NAMALWA (cell line): ENCODE data around the gene CLCN2.

Experiments used
- DNase-seq: peaks from one replicate; pipeline ENCODE4 v3.0.0-alpha.2; 2015; ENCODE audit warnings: low spot score

Gene CLCN2

DNA sequence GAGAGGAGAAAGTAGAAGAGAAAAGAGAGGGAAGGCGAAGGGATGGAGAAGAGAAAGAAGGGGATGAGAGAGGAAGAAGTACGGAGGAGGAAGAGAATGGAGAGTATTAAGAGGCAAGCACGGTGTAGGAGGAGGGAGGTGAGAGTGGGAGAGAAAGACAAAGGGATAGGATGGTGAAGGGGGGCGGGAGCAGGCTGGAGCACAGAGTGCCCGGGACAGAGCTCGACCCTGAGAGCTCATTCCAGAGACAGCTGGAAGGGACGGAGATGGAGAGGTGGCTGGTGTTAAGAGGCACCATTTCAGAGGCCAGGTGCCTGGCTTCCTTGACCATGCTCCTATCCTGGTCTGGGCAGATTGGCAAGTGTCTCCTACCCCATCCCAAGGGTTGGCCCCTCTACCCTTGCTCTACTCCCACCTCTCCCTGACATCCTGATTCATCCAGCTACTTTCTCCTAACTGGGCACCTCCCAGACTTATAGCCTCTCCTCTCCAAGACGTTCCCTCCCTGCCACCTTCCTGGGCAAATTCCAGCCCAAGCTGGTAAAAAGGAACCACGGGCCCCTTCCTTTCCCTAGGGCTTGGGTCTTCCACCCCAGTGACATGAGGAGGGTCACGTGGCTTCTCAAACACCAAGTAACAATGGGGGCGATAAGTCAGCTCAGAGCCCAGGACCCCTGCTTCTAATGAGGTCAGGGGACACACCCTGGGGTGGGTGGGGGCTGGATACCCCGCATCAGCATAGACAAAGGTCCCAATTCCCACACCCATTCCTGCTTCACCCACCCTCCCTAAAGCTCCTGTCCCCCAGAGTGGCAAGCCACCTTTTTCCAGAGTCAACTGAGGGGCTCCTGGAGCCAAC is 1.1 kb downstream of the CLCN2 start:
- DNase-seq: no peak

DNA sequence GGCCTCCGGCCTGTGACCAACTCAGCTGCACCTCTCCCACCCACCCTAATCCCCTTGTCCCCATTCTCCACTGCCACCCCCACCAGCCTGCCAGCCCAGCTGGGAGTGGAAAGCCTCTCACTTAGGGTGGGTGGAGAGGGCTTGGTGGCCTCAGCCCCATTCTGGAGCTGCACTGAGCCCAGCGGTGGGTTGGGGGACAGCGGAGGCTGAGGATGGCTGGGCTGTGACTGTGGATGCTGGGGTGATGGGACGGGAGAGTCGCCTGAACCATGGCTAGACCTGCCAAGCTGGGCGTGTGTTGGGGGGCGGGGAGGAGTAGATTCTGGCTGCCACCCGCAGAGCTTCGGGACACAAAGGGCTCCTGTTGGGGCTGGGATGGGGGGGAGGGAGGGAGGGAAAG is 1.8 kb downstream of the CLCN2 start:
- DNase-seq: no peak

DNA sequence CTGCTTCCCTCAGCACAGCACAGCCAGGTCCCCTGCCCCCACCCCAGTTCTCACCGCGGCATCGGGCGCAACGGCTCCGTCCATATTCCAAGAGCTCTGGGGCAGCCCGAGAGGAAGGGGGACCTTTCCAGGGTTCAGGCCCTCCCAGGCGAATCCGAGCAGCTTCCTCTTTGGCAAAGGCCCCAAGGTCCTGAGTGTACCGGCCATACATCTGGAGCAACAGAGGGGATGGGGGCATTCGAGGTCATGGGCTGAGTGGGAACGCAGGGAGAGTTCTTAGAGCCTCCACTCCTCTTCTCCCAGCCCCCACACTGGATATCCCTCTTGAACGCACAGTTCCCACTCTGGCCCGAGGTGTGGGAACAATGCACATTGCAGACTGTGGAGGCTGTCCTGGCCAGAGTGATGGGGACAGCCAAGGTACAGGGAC is 2.5 kb downstream of the CLCN2 start:
- DNase-seq: no peak

DNA sequence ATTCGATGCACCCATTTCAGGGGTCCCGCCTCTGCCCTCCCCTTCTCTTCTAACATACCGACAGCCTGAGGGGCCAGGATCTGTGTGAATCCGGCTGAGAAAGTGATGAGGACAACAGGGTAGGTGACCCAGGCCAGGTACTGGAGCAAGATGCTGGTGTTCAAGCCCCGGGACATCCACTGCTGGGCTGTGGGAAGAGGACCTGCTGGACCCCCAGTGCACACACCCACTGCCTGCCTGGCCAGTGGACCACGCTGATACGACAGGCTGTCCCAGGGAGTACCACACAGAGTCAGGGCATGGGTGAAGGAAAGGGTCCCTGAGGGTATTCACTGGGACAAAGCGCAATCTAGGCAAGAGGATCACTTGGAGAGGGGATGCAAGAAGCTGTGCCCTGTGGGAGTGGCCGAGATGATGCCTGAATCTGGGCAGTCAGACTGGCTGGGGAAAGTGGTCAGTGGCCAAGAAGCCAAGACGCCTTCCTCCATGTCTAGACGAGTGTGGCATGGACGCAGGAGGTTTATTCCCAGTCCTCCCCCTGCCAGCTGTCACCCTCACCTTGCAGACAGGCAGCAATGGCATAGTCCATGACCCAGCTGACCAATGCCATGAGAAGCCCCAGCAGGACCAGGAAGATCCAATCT is 3.2 kb downstream of the CLCN2 start:
- no peak for DNase-seq

DNA sequence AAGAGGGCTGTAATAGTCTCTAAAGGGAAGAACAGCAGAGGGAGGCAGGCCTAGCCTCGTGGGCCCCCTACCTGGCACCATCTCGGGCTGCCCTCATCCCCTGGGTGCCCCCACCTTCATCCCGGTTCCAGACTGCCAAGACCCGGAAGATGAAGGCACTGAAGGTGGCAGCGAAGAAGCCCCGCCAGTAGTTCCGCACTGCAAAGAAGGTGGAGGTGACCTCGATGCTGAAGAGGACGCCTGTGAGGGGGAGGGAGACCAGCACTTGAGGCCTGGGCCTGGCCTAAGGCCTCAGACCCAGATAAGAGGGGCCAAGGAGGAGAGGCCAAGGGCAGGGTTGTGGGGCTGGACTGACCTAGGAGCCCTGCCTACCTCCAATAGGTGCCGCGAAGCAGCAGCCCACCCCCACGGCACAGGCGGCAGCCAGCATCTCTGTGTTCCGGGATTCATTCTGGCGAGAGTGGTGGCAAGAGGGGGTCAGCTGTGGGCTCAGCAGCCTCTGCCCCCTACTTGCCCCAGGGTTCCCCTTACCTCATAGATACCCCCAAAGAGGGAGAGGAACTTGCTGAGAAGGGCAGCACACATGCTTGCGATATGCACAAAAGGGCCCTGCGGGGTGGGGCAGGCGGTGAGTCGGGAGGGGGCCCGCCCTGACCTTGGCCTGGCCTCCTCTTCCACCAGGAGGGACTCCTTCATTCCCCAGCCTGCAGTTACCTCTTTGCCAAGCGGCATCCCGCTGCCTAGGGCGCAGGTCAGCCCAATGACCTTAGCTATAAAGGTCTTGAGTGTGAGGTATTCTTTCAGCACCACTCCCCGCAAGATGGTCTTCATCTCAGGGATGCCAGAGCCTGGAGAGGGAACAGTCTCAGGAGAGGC is 3.9 kb downstream of the CLCN2 start:
- DNase-seq: no peak

DNA sequence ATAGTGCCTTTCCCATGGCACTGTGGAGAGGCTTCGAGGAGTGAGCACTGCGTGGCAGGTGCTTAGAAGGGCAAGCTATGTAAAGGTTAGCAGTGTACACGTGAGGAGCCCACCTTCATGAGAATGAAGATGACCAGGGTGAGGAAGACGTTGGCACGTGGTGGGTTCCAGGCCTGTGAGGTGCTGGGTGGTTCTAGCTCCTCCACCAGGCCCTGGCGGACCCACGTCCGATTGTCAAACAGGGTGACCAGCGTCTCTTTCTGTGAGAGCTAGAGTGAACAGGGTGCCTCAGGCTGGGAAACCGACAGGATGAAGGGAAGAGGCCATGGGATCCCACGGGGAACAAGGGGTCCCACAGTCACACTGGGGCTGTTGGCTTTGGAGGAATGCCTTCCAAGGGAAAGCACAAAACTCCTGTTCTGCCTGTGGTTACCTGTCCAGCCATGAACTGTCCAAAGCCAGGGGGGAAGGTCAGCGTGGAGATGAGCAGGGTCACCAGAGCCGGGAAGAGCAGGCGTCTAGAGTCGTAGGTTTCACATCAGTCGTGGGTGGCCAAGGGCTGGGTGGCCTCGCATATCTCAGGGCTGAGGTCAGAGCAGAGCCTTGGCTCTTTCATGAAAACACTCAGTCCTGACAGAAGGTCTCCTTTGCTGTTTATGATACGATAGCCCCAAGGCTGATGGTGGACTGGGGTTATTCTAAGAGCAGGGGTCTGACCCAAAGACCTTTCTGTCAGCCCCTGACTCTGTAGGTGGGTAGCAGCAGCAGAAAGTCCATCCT is 6.0 kb downstream of the CLCN2 start:
- no peak for DNase-seq

DNA sequence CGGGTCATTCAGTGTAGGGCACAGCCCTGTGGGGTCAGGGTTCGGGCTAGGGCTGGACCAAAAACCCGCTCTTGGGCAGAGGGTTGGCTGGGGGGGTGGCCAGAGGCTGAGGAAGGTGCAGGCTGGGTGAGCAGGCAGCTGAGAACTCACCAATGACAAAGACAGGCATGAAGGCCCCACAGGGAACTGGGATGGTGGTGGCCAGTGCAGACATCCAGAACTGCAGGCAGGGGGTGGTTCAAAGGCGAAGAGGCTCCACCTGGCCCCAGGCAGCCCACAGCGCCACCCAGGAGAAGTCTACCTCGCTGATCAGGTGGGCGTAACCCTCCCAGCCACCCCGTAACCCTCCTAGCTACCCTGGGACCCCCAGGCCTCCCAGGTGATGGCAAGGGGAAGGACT is 6.7 kb downstream of the CLCN2 start:
- no peak for DNase-seq

DNA sequence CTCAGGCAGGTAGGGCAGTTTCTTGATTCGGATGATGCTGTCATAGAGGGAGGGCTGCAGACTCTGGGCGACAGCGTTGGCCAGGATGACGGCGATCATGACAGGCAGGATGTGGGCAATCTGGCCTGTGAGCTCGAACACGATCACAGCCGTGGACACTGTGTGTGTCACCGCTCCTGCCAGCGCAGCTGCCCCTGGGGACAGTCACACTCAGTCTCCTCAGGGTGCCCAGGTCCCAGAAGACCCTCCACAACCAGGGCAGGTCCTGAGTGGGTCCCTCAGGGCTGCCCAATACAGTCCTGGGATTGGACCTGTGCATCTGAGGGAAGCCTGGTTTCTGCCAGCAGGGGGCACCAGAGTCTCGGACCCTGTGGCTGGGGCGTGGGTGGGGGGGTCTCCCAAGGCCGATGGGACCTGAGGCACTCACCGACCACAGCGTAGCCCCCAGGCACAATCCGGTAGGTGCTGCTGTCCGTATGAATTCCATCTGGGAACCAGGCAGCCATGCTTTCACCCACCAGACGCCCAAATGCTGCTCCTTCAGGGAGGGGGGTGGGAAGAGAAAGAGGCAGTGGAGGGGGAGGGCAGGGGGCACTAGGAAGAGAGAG is 7.2 kb downstream of the CLCN2 start:
- peak; percentile 67 for DNase-seq

DNA sequence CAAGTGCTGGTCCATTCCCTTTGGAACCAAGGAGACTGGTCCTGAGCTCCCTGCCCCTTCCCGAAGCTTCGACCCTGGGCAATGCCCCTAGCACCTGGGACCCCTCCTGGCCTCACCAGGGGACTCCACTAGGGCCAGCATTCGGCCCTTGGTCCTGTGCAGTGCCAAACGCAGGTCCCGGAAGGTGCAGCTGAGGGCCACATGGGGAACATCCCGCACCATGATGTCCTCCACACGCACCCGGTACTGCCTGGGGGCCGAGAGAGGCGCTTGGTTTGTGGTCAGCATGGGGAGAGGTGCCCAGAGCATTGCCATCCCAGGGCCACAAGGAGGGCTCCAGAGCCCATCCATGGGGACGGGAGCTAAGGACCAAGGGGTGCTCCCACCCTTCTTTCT is 7.9 kb downstream of the CLCN2 start:
- DNase-seq: no peak

DNA sequence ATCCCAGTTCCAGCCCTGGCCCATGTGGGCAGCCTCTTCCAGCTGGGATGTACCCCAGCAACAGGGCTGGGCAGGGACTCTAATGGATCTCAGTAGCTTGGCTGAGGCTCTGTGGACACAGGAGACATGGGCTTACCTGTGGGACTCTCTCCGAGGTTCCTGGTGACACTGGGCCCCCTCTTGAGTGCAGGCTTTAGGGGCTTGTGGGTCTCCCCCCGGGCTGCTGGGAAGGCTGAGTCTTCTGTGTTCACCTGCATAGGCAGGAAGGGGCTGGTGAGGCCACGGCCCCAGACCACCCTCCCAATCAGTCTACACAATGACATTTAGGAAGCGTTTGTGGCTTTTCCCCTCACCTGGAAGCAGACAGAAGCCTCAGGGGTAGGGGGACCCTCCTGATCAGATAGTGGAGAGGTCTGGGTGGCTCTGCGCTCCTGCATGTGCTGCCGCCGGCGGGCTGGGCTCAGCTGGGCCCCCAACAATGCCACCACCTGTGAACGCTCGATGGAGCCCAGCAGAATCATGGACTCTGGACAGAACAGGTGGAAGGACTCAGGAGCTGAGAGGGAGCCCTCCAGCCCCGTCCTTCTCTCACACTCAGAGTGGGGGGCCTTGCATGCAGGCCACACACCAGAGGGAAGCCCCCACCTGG is 8.4 kb downstream of the CLCN2 start:
- DNase-seq: no peak

DNA sequence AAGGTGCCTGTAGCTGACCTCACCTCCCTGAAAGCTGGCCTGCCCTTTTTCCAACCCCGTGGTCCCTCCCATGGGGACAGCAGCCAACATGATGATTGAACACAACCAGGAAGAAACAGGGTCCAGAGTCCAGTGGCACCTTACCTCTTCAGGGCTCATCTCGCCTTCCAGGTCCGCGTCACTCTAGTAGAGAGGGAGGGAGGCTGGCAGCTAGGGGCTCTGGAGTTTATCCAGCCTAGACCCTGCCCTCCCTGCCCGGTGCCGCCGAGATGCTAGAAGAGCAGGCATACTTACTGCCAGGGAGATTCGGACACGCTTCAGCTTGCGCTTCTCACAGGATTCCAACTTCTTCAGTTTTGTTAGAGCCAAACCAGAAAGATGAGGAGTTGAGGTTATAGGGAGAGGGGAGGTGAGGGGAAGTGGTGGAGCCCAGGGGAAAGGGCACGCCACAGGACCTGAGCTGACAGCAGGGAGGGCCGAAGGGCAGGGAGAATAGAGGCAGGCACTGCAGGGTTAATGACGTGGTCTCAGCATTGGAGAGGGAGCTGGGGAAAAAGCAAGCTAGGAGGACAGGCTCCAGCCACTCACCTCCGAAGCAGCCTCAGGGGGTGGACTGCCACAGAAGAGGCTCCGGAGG is 9.1 kb downstream of the CLCN2 start:
- no peak for DNase-seq

DNA sequence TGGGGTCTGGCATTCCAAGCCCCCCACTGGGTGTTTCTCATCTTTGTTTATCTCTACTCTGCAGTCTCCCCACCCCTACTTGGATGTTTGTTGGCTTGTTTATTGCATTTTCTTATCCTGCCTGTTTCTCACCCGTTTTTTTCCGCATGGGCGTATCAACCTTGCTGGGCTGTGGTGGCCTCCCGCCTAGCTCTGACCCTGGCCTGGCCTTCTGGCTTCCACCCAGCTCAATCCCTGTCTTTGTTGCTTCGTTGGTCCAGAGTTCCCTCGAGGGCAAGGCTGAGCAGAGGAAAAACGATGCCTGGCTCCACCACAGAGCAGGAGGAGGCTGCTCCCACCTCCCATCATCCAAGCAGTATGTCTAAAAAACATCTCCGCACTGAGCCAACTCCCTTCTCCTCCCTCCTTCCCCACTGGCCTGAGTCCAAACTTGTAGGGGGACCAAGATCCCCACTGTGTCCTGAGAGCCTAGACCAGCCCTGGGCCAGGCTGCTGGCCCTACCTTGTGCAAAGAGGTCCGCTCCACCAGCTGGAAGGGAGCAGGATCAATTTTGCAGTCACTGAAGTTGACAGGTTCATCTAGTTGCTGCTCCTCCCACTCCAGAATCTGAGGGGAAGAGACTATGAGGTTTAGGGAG is 9.8 kb downstream of the CLCN2 start:
- no peak for DNase-seq

DNA sequence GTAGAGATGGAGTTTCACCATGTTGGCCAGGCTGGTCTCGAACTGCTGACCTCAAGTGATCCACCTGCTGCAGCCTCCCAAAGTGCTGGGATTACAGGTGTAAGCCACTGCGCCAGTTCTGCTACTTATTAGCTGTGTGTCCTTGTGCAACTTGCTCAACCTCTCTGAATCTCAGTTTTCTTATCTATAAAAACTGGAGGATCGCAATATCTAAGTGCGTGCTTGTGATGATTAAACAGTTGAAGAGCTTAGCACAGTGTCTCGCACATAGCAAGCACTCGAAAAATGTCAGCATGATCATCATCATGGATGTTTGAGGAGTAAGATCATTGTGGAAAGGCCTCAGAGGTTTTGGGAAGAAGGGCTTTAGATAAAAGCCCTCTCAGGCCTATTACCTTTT is 10.8 kb downstream of the CLCN2 start:
- no peak for DNase-seq

DNA sequence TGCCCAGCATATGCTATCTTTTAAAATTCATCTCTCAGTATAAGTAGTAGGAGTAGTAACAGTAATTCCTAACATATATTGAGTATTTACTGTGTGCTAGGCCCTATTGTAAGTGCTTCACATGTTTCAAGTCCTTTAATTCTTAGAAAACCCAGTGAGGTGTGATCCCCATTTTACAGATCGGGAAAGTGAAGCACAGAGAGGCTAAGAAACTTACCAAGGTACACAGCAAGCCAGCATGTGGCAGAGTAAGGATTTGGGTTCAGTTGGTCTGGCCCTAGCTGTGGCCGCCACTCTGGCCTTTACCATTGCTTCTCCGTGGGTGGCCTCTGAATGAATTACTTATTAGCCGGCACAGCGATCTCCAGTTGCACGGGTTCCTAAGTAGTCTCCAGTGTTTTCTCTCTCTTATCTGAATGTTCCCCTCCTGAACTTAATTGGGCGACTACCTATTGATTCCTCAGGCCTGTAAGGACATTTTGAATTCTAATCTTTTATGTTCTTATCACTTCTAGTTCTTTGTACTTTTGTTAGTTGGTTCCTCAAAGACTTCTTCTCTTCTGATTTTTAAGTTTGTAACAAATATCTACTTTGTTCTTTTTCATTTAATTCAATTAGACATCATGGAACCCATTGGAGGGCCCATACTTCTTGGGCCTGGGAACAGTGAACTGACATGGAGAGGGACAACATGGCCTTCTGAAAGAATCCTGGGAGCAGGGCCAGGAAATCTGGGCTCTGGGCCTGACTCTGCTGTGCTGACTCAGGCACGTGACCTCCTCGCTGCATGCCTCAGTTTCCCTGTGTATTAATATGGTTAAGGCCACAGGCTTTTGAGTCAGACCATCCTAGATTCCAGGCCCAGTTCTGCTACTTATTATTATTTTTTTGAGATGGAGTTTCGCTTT is 11.6 kb downstream of the CLCN2 start:
- no peak for DNase-seq

DNA sequence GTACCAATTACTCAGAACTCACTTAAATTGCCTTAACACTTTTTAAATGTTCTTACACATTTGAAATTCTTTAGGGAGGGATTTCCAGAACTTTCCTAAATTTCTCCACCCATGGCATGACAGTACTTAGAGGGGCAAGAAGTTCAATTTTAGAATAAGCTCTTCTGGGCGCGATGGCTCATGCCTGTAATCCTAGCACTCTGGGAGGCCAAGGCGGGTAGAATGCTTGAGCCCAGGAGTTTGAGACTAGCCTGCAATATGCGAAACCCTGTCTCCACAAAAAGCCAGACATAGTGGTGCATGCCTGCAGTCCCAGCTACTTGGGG is 13.4 kb downstream of the CLCN2 start:
- no peak for DNase-seq

DNA sequence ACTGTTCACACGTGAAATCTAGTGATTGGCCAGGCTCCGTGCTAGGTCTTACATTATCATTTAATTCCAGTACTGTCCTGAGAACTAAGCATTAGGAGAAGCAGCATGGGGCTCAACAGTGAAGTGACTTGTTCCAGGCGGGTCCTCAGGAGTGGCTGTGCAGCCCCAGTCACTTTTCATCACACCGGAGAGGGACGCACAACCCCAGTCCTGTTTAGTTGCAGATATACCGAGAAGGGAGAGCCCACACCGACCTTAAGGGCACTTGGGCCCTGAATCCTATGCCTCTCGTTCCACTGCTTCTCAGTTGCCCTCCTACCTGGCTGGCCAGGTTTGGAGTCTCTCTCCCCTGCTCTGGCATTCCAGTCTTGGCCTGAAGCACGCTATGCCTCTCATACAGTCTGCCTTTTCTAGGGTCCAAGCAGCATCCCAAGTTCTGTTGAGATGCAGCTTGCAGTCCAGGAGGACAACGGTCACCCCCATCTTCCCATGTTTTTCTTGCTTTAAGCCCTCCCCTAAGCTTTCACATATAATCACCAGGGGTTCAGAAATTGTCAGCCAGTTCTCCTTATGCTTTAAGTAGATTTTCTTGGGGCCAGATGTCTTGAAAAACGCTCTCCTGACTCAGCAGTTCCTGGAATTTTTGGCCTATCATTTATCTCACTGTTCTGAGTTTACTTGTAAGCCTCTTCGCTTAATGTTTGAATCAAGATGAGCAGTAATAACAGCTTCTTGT is 13.9 kb downstream of the CLCN2 start:
- DNase-seq: no peak

DNA sequence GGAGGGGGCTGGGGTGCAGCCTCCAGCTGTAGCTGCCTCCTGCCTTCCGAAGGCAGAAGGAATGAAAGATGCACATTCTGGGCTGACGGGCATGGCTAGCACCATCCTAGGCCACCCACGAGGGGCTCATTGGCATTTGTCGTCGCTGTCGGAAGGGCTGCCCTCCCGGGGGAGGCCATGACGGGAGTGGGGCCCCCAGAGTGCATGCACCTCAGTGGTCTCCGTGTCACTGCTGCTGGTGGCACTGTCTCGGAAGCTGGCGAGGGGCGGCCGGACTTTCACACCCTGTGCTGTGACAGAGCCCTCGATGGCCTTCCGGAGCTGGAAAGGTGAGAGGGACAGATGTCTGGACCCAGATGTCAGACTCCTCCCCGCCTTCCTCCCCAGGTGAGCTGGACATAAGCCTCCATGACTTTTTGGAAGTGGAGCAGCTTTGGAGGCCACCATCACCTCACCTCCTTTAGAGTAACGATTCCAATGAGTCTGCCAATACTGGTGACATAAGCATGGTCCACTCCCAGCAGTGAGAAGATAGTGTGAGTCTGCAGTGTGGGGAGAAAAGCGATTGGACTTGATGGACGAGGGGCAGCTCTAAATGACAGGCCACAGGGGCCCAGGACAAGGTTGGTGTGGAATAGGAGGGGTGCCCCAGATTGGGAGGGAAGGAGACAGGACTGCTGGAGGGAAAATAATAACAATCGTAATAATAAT is 14.8 kb downstream of the CLCN2 start:
- DNase-seq: no peak
